HG02938 (cell line): ENCODE results near the gene ANG.

Experiments
- ATAC-seq: cut with Tn5 transposase; IDR thresholded peaks from one replicate; pipeline ENCODE4 v1.9.1; 2021; ENCODE audit warnings: mild to moderate bottlenecking, moderate library complexity; ENCODE audit not compliant: unreplicated experiment

Gene ANG

DNA sequence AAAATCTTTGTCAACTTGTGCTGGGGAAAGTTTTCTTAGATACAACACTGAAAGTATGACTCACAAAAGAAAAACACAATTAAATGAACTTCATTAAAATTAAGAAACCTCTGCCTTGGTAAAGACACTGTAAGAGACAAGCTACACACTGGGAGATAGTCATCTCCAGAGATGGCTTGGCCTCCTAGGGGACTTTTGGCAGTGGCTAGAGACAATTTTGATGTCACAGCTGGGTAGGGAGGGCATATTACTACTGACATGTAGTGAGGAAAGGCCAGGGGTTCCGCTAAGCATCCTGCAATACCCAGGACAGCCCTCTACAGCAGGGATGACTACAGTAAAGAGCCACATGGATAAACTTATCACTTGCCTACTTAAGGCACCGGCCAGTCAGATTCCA lies 12.9 kb upstream of the ANG start:
- ATAC-seq: no peak

DNA sequence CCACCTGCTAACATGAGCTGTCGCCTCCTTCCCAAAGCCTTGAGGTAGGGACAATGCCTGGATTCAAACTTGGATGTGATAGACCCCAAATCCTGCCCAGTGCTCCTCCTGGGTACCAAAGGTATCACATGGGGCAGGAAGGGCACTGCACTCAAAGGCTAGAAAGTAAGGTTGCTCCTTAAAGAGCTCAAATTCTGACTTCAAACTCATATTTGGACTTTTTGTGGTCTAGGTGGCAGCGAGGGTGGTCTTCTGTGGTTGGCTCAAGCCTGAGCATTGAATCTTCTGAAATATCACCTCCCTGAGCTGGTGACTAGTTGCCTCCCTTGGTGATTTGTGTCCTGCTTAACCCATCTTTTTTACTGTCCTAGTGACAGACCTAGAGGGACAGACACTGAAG lies 12.5 kb upstream of the ANG start:
- ATAC-seq: no peak

DNA sequence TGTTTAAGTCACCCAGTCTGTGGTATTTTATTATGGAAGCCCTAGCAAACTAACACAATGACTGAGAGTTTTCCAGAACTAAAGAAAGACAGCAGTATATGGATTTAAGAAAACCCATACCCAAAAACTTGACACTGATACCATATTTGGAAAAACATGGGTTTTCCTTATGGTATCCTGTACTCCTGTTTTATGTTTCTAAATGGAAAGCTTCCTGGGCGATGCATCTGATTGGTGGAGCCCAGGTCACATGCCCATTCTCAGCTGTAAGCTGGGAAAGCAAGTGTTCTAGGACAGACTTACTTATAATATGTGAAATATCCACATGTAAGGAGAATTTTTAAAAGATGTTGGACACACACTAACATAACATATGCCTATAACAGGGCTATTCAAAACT lies 8.7 kb upstream of the ANG start:
- ATAC-seq: no peak

DNA sequence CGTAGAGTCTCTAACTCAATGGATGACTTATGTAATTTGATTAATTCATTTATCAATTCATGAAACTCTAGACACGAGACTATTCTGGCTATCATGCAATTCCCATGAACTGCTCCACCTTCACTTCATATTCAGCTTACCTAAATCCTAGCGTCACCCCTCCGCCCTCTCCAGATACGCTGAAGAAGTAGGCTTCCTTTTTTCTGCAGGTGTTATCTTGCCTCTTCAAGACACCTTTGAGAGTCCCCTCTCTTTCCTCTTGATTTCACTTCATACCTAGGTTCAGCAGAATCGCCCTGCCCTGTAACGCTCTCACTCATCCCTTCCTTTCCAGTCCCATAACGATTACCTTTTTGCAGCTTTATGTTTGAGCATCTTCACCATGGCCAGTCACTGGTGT lies 8.2 kb upstream of the ANG start:
- ATAC-seq: no peak

DNA sequence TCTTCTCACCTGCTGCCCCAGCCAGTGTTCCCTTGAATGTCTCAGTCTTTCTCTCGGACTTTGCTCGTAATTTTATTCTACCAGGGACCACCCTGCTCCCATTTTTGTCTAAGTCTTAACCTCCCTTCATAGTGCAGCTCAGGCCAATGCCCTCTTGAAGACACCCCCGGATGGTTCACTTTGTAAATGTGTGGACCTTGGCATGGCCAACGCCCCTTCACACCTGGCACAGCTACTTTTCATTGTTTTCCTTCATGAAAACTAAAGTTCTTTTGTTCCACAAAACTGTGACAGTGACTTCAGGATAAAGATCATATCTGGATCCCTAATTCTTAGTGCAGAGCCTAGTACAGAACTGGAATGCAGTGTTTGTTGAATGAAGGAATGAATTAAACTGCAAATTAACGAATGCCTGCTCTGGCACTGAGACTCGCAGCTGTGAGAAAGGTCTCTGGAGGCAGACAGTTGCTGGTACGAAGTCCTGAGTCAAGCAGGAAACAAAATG lies 7.7 kb upstream of the ANG start:
- ATAC-seq: no peak

DNA sequence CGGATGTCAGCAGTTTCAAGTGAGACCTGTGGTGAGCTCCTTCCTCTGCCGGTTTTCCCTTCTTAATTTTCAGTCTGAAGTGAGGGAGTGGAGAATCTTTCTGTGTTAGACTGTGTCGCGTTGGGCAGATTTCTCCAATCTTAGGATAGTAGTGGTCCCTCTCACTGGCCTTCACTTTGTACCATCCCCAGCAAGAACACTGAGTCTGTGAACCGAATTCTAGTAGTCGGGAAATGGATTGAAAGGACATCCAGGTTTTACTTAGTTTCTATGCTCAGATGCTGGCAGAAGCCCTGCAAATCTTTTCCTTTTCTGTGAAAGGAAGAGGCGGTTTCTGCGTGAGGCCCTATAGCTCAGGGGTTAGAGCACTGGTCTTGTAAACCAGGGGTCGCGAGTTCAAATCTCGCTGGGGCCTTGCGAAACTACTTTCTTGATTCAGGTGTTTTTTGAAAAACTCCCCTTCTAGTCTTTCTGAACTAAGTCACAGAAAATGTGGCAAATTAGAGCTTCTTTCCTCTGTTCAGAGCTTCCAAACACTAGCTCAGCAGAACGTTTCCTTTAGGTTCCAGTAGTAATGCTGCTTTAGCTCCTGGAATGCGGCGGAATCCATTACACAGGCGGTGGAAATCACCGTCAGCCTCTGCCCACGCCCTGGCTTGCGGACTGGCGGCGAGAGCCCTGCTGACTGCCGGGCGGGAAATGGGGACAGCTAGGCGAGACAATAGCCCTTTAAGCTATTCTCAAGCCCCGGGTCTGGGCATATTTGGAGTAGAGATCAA lies 7.0 kb upstream of the ANG start:
- ATAC-seq: no peak

DNA sequence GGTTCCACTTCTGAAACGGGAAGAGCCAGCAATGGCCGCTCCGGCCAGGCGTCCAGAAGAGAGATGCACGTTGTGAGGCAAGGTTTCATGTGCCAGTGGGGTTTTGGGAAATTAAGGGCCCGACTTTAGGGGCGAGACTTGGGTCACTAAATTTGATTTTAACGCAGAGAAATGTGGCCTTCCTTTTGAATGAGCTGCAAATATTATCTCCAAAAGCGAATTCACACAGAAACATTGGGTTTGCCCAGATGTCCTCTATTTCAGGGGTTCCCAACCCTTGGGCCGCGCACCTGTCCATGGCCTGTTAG lies 6.5 kb upstream of the ANG start:
- ATAC-seq: no peak

DNA sequence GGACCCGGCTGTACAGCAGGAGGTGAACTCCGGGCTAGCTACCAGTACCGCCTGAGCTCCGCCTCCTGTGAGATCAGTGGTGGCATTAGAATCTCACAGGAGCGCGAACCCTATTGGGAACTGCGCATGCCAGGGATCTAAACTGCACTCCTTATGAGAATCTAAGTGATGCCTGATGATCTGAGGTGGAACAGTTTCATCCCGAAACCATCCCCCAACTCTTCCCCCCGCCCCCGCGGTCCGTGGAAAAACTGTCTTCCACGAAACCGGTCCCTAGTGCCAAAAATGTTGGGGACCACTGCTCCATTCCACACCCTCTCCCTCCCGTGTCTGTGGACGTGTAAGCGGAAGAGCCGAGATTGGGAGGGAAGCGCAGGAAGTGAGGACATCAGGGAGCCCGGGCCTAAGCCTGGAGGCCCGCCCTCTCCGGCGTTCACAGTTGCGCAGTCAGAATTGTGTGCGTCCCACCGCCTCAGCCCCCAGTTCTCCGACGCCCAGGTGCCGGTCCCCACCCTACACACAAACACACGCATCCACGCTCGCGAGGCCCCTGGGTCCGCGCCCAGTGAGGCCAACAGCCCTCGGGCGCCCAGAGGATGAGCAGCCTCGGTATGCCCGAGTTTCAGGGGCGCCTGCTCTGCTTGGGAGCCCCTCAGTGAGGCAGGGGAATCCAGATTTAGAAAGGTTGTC lies 6.0 kb upstream of the ANG start:
- peak; percentile 38 for ATAC-seq

DNA sequence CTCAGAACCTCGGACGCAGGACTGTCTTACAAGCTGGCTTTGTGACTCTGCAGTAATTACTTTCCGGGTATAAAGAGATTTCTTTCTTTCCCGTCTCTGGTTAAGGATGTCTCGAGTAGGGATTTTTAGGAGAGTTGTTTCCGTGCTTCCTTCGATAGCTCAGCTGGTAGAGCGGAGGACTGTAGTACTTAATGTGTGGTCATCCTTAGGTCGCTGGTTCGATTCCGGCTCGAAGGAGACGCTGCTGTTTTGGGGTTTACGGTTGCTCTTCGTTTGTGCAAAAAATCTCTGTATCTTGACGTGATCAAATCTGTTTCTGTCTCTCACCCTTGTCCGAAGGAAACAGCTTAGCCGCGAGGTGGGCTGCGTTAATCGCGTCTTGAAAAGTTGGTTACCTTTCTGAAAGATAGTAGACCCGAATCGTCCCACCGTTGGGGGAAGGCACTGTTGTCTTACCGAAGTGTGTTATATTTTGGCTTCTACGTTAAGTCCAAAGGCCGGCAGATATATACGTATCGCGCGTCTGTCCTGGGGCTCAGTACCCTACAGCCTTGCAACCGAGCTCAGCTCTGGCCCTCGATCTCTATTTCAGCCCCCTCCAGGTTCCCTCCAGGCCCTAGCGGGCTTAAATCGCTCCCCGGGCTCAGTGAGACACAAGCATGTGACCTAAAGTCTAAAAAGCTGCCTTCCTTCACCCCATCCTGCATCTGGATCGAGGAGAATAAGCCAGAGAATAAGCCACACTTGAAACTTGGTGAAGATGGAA lies 5.3 kb upstream of the ANG start:
- peak; percentile 25 for ATAC-seq

DNA sequence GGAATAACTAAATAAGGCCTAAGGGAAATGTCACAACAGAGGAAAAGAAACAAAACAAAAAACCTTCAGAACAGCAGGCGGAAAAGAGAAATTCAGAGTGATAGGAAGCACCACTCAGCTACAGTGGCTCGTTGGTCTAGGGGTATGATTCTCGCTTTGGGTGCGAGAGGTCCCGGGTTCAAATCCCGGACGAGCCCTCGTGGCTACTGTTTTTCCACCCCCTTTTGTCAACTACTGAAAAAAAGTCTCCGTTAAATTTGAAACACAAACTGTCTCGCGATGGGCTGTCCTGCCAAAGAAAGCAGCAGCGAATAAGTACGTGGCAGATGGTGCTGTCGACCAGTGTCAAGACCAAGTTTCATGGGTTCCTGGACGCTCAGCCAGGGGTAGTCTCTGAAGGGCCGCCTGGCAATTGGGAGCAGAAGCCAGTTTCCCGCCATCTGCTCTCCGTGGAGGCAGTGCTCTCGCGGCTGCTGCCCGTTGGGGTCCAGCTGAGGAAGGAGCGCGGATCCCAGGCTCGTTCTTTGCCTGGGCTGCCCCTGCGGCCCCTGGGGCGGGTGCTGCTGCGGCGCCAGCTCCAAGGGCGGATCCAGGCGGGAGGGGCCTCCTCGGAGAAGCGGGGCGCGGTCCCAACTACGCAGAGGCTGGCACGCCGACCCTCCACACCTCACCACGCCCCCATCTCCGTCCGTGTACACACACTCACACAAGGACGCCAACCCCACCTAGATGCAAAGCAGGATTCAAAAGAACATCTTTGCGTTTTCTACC lies 4.5 kb upstream of the ANG start, which contains the start of gene RNASE4:
TSS of gene RNASE4 (plus strand) at position 670 of the 771 bp plus-strand sequence. CDS start 14,812 bp downstream, outside the sequence.
- ATAC-seq: peak; percentile 20

DNA sequence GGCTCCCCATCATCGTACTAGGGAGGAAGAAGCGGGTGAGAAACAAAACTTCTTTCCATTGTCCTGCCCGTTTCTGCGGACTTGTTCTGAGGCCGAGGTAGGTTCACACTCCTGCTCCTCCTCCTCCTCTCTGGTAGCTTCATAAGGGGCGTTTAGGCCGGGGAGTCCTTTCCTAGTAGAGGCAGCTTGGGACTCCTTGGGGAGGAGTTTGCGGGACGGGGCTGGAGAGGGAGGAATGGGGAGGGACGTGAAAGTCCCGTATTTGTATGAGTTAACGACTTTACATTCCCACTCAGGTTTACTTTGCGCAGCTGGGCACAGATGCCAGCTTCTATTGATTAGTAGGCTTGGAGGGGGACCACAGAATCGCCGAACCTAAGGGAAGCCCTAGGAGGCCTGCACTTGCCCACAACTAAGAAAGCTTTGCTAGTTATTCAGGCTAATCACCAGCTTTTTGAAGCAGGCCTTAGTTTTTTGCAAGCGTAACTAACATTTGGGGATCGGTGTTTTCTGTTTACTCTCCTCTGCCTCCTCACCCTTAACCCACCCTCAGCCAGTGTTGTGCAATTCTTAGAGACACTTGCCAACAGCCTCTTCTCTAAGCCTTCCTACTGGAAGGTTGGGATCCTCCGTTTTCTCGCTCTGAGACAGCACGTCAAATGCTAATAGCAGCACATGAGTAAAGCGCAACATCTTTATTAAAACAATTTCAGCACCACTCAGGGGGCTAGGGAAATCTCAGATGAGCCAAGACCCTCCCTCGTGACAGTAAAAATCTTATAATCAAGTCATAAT lies 3.7 kb upstream of the ANG start:
- no peak for ATAC-seq

DNA sequence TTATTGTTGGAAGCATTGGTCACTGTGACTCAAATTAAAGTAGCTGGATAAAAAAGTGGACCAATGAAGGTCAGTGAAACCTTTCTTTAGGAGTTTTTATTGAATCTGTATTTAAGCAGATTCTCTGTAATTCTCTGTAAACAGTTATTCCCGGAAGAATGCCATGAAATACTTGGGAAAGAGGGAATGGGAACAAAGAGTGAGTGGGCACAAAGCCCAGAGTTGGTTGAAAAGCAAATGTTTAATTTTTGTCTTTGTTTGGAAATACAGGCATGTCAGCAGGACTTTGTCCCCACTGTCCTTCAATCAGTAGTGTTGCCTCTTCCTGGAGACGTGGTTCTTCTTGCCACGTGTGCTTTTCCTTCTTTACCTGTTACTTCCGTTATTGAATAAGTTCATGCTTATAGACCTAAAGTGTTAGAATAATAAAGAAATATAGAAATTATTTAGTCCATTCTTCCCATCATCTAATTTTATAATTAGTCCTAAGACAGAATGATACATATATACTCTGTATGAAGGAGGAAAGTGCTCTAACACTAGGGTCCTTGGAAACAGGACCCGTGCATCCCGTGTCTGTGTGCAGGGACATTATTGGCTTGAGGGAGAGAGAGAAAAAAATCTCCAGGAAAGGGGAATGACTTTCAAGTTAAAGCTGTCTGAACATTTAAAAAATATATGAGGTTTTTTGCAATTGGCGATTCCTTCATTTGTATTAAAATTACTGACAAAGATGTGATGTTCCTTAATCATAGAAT lies 2.0 kb upstream of the ANG start:
- no peak for ATAC-seq

DNA sequence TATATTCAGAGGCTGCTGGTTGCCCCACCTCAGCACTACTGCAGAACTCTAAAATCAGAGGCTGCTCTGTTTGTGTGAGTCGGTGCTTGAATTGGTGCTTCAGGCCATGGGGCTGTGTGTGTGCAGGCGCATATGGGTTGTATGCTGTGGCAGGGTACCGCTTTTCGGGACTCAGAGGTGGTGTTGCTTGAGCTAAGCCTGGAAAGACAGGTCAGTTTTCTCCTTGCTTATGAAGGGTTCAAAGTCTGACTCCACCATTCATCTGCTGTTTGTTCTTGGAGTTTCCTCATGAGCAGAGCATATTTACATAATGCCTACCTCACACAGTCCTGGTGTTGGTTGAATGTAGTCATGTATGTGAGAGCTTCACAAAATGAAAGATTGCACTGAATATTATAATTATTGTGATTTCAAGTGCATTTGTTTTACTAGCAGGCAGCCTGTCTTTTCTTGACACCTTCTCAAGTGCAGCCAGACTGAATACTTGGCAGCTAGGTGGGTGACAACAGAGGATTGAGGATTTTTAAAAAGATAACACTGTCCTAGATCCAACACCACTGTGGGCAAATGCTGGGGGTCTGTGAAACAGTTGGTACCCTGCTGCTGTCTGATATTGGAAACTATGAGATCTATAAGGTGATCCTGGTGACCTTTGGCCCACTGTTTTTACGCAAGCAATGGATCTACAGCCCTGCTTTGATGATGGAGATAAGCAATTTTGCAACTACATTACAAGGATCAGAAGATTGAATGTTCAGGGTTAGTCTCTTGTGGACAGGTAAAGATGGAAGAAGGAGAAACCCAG lies 1.0 kb upstream of the ANG start:
- no peak for ATAC-seq

DNA sequence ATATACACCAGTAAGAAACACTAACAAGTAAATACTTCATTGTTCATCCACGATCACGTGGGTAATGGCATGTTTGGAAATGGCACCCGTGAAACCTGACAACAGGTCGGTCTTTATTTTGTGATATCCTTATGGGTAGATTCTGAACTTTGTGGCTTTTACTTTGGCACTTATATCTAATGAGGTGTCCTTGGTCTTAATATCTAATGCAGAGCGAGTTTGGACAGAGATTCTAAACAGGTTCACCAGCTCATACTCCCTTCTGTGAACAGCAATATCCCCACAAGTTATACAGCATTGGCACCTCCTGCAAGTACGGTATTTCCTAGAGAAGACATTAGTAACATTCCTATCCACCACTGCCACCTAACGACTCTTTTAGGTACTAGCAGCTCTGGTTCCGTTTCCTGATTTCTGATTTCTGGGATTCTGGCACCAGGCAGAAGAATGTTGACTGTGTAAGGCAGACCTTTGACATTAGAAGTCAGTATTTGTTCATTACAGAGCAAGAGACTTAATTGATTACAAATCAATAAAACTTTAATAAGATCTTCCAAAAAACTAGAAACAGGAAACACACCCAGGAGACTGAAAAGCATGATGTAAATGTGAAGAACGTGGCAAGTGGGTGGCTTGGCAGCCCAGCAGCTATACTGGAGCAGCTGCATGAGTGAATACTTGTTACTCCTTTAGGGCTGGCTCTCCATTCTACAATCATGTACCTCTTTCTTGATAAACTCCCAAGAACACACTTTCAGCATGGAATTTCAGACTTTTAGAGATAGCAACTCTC lies 2.5 kb downstream of the ANG start:
- no peak for ATAC-seq

DNA sequence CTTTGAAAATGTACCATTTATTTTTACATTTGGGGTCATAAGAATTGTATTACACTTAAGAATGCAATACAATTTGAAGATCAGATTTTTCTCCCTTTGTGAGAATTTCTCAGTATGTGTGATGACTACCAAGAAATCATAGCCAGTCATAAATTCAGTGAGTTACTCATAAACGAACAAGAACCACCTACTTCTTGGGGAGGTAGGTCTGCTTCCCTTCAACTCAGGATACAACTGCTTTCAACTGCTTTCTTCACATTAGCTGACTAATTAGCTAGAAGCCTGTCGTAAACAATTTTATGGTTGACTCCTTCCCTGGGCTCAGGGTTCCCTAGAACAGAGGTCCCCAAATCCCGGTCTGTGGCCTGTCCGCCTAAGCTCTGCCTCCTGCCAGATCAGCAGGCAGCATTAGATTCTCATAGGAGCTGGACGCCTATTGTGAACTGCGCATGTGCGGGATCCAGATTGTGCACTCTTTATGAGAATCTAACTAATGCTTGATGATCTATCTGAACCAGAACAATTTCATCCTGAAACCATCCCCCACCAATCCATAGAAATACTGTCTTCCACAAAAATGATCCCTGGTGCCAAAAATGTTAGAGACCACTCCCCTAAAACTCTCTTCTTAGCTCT lies 3.7 kb downstream of the ANG start:
- no peak for ATAC-seq

DNA sequence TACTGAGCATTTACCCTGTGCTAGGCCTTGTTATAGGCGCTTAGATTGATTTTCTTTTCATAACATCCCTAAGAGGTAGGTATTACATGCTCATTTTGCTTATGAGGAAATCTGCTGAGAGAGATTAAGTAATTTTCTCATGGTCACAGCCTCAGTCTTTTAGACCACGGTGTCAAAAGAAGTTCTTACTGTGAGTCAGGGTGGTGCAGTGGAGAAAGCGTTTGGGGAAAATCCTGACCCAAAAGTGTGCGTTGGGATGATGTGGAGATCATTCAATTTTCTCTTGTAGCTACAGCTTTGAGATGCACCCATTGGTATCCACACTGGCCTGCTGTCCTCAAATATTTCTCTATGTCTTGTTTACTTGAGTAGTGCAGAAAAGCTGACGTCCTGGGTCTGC lies 8.2 kb downstream of the ANG start:
- no peak for ATAC-seq

DNA sequence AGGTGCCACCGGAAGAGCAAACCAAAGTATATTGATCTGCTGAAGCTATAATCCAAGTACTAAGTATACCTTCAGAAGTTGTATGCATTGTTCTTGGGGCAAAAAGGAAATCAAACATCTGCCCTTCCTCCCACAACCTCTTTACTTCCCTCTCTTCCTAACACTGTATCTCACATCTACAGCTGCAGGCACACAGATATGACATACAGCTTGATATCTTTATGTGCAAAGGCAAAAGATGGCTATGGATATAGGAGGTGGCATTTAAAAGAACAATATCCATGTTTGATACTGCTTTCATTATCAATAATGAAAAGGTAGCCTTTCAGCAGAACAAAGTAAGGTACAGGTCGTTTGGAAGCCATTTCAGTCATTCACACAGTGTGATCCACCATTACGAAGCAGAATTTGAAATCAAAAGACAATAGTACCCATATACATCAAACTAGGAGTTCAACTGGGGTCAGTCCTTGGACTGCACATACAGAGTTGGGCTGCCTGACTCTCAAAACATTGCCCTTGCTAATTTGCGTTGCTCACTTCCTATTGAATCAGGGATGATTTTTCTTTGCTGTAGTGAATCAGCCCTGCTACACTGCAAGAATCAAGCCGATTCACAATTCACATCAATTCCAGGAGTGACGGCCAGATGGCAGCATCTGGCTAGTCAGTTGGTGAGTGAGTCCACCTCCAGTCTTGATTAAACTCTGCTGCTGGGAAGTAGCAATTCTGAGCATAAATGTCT lies 8.9 kb downstream of the ANG start:
- ATAC-seq: no peak
